RWPE2 (cell line): Measurements from ENCODE around the gene RPL28.

Experiments used
- ATAC-seq: fragments of 200-7000 bp; cut with Tn5 transposase; 3 replicates; pipeline ENCODE4 v1.9.1; 2021; ENCODE audit warnings: low read depth
- DNase-seq: peaks from one replicate; pipeline ENCODE4 v3.0.0-alpha.2; 2020; ENCODE audit warnings: low spot score
- H3K27ac ChIP-seq: fragments of 450-650 bp; 2 replicates; pipeline ENCODE4 v1.5.1; 2017; ENCODE audit warnings: mild to moderate bottlenecking; ENCODE audit not compliant: poor library complexity, severe bottlenecking
- H3K27me3 ChIP-seq: fragments of 250-450 bp; sonication (Bioruptor Pico); 2 replicates; pipeline ENCODE4 v1.5.1; 2021; ENCODE audit warnings: mild to moderate bottlenecking, moderate library complexity; ENCODE audit not compliant: insufficient read depth, poor library complexity, severe bottlenecking
- H3K36me3 ChIP-seq: fragments of 250-450 bp; sonication (Bioruptor Pico); 2 replicates; pipeline ENCODE4 v1.5.1; 2020; ENCODE audit warnings: low read depth, mild to moderate bottlenecking, moderate library complexity
- H3K4me1 ChIP-seq: fragments of 250-450 bp; sonication (Bioruptor Pico); 2 replicates; pipeline ENCODE4 v1.5.1; 2021; ENCODE audit warnings: mild to moderate bottlenecking, moderate library complexity; ENCODE audit not compliant: insufficient read depth, poor library complexity, severe bottlenecking
- H3K4me3 ChIP-seq: fragments of 250-450 bp; sonication (Bioruptor Pico); 2 replicates; pipeline ENCODE4 v1.5.1; 2021; ENCODE audit warnings: mild to moderate bottlenecking, moderate library complexity; ENCODE audit not compliant: severe bottlenecking
- H3K9me3 ChIP-seq: fragments of 250-450 bp; sonication (Bioruptor Pico); 2 replicates; pipeline ENCODE4 v1.5.1; 2021; ENCODE audit warnings: mild to moderate bottlenecking, moderate library complexity; ENCODE audit not compliant: severe bottlenecking
- CTCF ChIP-seq: fragments of 450-650 bp; IDR thresholded peaks from one replicate; pipeline ENCODE4 v1.5.1; 2017; ENCODE audit warnings: mild to moderate bottlenecking, moderate library complexity; ENCODE audit not compliant: poor library complexity, severe bottlenecking

Gene RPL28

DNA sequence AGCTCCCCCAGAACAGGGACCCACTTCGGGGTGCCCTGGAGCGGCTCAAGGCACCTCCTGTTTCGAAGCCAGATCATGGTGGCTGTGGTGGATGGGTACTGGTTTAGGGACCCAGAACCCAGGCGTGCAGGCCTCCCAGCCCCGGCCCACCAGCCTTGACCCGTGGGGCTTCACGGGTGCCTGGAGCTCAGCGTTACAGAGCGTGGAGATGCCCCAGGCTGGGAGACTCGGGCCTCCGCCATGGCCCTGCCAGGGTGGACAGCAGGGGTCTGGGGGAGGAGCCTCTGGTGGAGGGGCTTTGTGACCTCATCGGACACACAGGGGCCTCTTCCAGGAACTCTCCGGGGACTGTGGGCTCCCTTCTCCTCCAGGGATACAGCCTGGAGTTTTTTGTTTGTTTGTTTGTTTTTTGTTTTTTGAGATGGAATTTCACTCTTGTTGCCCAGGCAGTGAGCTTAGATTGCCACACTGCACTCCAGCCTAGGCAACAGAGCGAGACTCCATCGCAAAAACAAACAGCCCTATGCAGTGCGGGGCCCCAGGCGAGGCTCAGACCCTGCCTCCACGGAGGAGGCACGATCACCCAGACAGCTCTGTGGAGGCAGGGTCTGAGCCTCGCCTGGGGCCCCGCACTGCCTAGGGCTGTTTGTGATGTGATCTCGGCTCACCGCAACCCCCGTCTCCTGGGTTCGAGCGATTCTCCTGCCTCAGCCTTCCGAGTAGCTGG, 22.6 kb upstream of the RPL28 start, which contains the start of gene GARIN5B:
TSS of gene GARIN5B (minus strand) at position 271 of the 727 bp plus-strand sequence. CDS start at position 77, 194 bp downstream.
- TF ChIP-seq CTCF = no peak
- 0 out of 3 replicates have a peak, but pooled peaks have one; percentile 5 for ATAC-seq

DNA sequence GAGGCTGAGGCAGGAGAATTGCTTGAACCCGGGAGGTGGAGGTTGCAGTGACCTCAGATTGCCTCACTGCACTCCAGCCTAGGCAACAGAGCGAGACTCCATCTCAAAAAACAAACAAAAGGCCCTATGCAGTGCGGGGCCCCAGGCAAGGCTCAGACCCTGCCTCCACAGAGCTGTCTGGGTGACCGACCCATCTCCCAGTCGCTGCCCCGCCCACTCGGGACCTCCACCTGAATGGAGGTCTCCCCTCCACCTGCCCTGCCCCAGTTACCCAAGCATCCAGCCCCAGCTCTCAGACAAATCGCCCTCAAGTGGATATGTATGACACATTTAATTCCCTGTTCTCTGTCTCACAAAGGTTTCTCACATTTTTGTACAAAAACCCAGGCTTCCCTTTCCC, 20.5 kb upstream of the RPL28 start:
- H3K27ac ChIP-seq = no peak overlapping the region
- TF ChIP-seq CTCF = no peak
- H3K9me3 ChIP-seq = no peaks in the 10 kb centered on the region
- no peak overlapping the region for H3K4me3 ChIP-seq
- H3K36me3 ChIP-seq = no peaks in the 10 kb centered on the region
- no peak for DNase-seq
- no peaks in the 10 kb centered on the region for H3K27me3 ChIP-seq
- no peak for ATAC-seq
- H3K4me1 ChIP-seq = no peaks in the 10 kb centered on the region

More for the DNA sequence above, 22.6 kb upstream of the RPL28 start, which contains the start of gene GARIN5B:
- H3K27me3 ChIP-seq = no peaks in the 10 kb centered on the region
- no peaks in the 10 kb centered on the region for H3K36me3 ChIP-seq
- no peak within 1 kb of the TSS for H3K27ac ChIP-seq
- no peak for DNase-seq
- H3K9me3 ChIP-seq = no peaks in the 10 kb centered on the region
- no peak within 1 kb of the TSS for H3K4me3 ChIP-seq
- no peaks in the 10 kb centered on the region for H3K4me1 ChIP-seq

- no peak for DNase-seq
- Histone ChIP-seq H3K4me1 (no peaks in the 10 kb centered on the region), H3K27me3 (no peaks in the 10 kb centered on the region), H3K4me3 (no peak overlapping the region), H3K9me3 (no peaks in the 10 kb centered on the region), H3K27ac (no peak overlapping the region), H3K36me3 (no peaks in the 10 kb centered on the region)
- no peak for ATAC-seq
- no peak for TF ChIP-seq CTCF
These were observed 19.8 kb upstream of the RPL28 start for GRCh38 chr19:55365964-55366363.

GRCh38 chr19:55366790-55367189, 18.9 kb upstream of the RPL28 start:
- Histone ChIP-seq H3K27me3 (no peaks in the 10 kb centered on the region), H3K4me3 (no peak overlapping the region), H3K27ac (no peak overlapping the region), H3K4me1 (no peaks in the 10 kb centered on the region), H3K36me3 (no peaks in the 10 kb centered on the region), H3K9me3 (no peaks in the 10 kb centered on the region)
- TF ChIP-seq CTCF = no peak
- ATAC-seq (no peak), DNase-seq (no peak)

DNA sequence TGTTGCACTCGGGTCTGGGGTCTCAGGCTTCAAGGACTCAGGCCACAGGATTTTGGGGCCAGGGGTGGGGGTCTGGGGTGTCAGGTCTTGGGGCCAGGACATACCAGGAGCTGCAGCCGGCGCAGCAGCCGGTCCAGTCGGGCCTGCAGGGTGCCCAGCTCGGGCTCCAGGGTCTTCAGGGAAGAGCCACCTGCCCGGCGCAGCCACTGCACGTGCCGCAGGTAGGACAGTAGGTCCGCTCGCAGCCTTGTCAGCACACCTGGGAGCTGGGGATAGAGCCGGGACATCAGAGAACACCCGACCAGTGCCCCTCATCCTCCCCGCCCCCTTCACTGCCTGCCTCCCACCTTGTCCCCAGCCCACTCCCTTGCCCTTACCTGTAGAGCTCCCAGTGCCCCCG, 17.6 kb upstream of the RPL28 start:
- H3K9me3 ChIP-seq = no peaks in the 10 kb centered on the region
- H3K27ac ChIP-seq = peak overlapping the region; percentile 48
- ATAC-seq (no peak), DNase-seq (no peak)
- H3K4me3 ChIP-seq = no peak overlapping the region
- TF ChIP-seq CTCF = no peak
- no peaks in the 10 kb centered on the region for H3K27me3 ChIP-seq
- no peaks in the 10 kb centered on the region for H3K36me3 ChIP-seq
- peaks cover 8% of the 10 kb centered on the region for H3K4me1 ChIP-seq
